WTC11 (cell line): Measurements from ENCODE around the gene SHISA9. TPM values are rescaled to one million over a fixed set of nuclear protein-coding genes. Genes with fewer than 3 reads are reported as not detected.

Experiments used
- ATAC-seq: fragments of 200-7000 bp; cut with Tn5 transposase; 2 replicates; pipeline ENCODE4 v1.10.0; 2021; ENCODE audit warnings: mild to moderate bottlenecking, moderate library complexity
- CTCF ChIA-PET: fragments of 300-600 bp; sonication (Branson Sonifier 250); formaldehyde crosslinking; loops from one replicate; lab custom pipeline; 2021; ENCODE audit warnings: antibody characterized with exemption; lab: Charles Lee
- POLR2A ChIA-PET: fragments of 350-600 bp; sonication (Branson Sonifier 250); formaldehyde crosslinking; loops from one replicate; lab custom pipeline; 2021; ENCODE audit warnings: antibody characterized with exemption; lab: Charles Lee
- DNase-seq: peaks from one replicate; pipeline ENCODE4 v3.0.0; 2021; ENCODE audit warnings: low spot score
- H3K27ac Mint-ChIP-seq: 2 replicates; pipeline ENCODE4 v1.8.0; 2021; ENCODE audit warnings: mixed read lengths
- H3K27me3 Mint-ChIP-seq: 2 replicates; pipeline ENCODE4 v1.8.0; 2021; ENCODE audit warnings: low read depth, mild to moderate bottlenecking, moderate library complexity, mixed read lengths
- H3K36me3 Mint-ChIP-seq: 2 replicates; pipeline ENCODE4 v1.8.0; 2021; ENCODE audit warnings: mixed read lengths
- H3K4me1 Mint-ChIP-seq: 2 replicates; pipeline ENCODE4 v1.8.0; 2022; ENCODE audit warnings: mixed read lengths
- H3K4me3 Mint-ChIP-seq: 2 replicates; pipeline ENCODE4 v1.8.0; 2021; ENCODE audit warnings: mild to moderate bottlenecking, moderate library complexity, mixed read lengths
- H3K9me3 Mint-ChIP-seq: 2 replicates; pipeline ENCODE4 v1.8.0; 2021; ENCODE audit warnings: mixed read lengths
- CBFB ChIP-seq: sonication (generic); formaldehyde crosslinking; IDR thresholded peaks from 2 replicates; pipeline ENCODE4 v1.8.1; 2022; ENCODE audit warnings: mild to moderate bottlenecking, low read depth, missing genetic modification reagents
- CREM ChIP-seq: sonication (generic); formaldehyde crosslinking; IDR thresholded peaks from 2 replicates; pipeline ENCODE4 v1.8.1; 2022; ENCODE audit warnings: mild to moderate bottlenecking, missing genetic modification reagents, moderate library complexity
- EMX1 ChIP-seq: fragments of 250-450 bp; sonication (Bioruptor Pico); IDR thresholded peaks from 2 replicates; pipeline ENCODE4 v1.8.0; 2021; ENCODE audit warnings: mild to moderate bottlenecking
- GABPB1 ChIP-seq: sonication (generic); formaldehyde crosslinking; IDR thresholded peaks from 2 replicates; pipeline ENCODE4 v1.8.1; 2023; ENCODE audit warnings: mild to moderate bottlenecking, missing genetic modification reagents
- GRHL2 ChIP-seq: fragments of 250-450 bp; sonication (Bioruptor Pico); IDR thresholded peaks from 2 replicates; pipeline ENCODE4 v1.8.0; 2022; ENCODE audit warnings: mild to moderate bottlenecking, moderate library complexity; ENCODE audit not compliant: insufficient replicate concordance, severe bottlenecking
- JAZF1 ChIP-seq: fragments of 250-450 bp; sonication (Bioruptor Pico); IDR thresholded peaks from 2 replicates; pipeline ENCODE4 v1.9.0; 2021; ENCODE audit warnings: moderate library complexity, mild to moderate bottlenecking, inconsistent platforms
- KAT7 ChIP-seq: sonication (generic); formaldehyde crosslinking; IDR thresholded peaks from 2 replicates; pipeline ENCODE4 v1.8.1; 2023; ENCODE audit warnings: missing genetic modification reagents, mild to moderate bottlenecking, borderline replicate concordance
- NFATC4 ChIP-seq: fragments of 250-450 bp; sonication (Bioruptor Pico); IDR thresholded peaks from 2 replicates; pipeline ENCODE4 v1.9.0; 2021; ENCODE audit warnings: mild to moderate bottlenecking
- NFE2L1 ChIP-seq: sonication (generic); formaldehyde crosslinking; IDR thresholded peaks from 2 replicates; pipeline ENCODE4 v1.8.1; 2023; ENCODE audit warnings: missing genetic modification reagents
- SMAD4 ChIP-seq: sonication (generic); formaldehyde crosslinking; IDR thresholded peaks from 2 replicates; pipeline ENCODE4 v1.8.0; 2022; ENCODE audit warnings: mild to moderate bottlenecking, missing genetic modification reagents
- SP1 ChIP-seq: sonication (generic); formaldehyde crosslinking; conservative IDR thresholded peaks from 2 replicates; pipeline ENCODE4 v1.8.1; 2022; ENCODE audit warnings: missing genetic modification reagents
- TEAD1 ChIP-seq: sonication (generic); formaldehyde crosslinking; IDR thresholded peaks from 2 replicates; pipeline ENCODE4 v1.8.0; 2022; ENCODE audit warnings: mild to moderate bottlenecking, missing genetic modification reagents
- ZNF219 ChIP-seq: sonication (generic); formaldehyde crosslinking; IDR thresholded peaks from 2 replicates; pipeline ENCODE4 v1.8.0; 2023; ENCODE audit warnings: missing genetic modification reagents, mild to moderate bottlenecking, borderline replicate concordance
- ZNF263 ChIP-seq: sonication (generic); formaldehyde crosslinking; IDR thresholded peaks from 2 replicates; pipeline ENCODE4 v1.8.1; 2022; ENCODE audit warnings: low read depth, mild to moderate bottlenecking, moderate library complexity, missing genetic modification reagents
- ZNF396 ChIP-seq: fragments of 250-450 bp; sonication (Bioruptor Pico); IDR thresholded peaks from 2 replicates; pipeline ENCODE4 v1.8.0; 2021; ENCODE audit warnings: mild to moderate bottlenecking, moderate library complexity, borderline replicate concordance
- total RNA-seq: library from RNA; stranded (reverse); gene quantifications from 3 replicates; pipeline ENCODE4 v1.2.3, GENCODE V29; 2021
- TF ChIP-seq, protein P1 (sequence below): sonication (generic); formaldehyde crosslinking; IDR thresholded peaks from 2 replicates; pipeline ENCODE4 v1.8.1; 2023; ENCODE audit warnings: mild to moderate bottlenecking, missing genetic modification reagents
- TF ChIP-seq, protein P2 (sequence below): fragments of 200-600 bp; IDR thresholded peaks from 2 replicates; pipeline ENCODE4 v1.8.0; 2022; ENCODE audit warnings: antibody characterized with exemption
- TF ChIP-seq, protein P3 (sequence below): sonication (generic); formaldehyde crosslinking; IDR thresholded peaks from 2 replicates; pipeline ENCODE4 v1.8.1; 2023; ENCODE audit warnings: mild to moderate bottlenecking, missing genetic modification reagents, moderate library complexity
- TF ChIP-seq, protein P4 (sequence below): sonication (generic); formaldehyde crosslinking; conservative IDR thresholded peaks from 2 replicates; pipeline ENCODE4 v1.8.1; 2022; ENCODE audit warnings: mild to moderate bottlenecking, missing genetic modification reagents
- TF ChIP-seq, protein P5 (sequence below): sonication (generic); formaldehyde crosslinking; IDR thresholded peaks from 2 replicates; pipeline ENCODE4 v1.8.1; 2022; ENCODE audit warnings: mild to moderate bottlenecking, missing genetic modification reagents, moderate library complexity, borderline replicate concordance
- TF ChIP-seq, protein P6 (sequence below): fragments of 250-450 bp; sonication (Bioruptor Pico); IDR thresholded peaks from 2 replicates; pipeline ENCODE4 v1.8.0; 2021; ENCODE audit warnings: mild to moderate bottlenecking
- TF ChIP-seq, protein P7 (sequence below): sonication (generic); formaldehyde crosslinking; IDR thresholded peaks from 2 replicates; pipeline ENCODE4 v1.8.0; 2022; ENCODE audit warnings: mild to moderate bottlenecking, missing genetic modification reagents

The SHISA9 gene
- total RNA-seq, 1 experiment from 2014 or later = 37.5 TPM

DNA sequence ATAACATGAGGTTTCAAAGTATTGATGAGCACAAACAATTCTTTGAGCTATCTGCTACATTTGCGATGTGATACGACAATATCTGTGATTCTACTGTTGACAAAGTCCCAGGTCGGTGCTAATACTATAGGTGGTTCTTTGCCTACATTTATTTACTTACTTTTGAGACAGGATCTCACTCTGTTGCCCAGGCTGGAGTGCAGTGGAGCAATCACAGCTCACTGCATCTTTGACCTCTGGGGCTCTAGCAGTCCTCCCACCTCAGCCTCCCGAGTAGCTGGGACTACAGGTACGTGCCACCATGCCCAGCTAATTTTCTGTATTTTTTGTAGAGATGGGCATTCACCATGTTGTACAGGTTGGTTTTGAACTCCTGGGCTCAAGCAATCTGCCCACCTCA lies 343.4 kb downstream of the SHISA9 start (continued):
- TF ChIP-seq, protein P1, sequence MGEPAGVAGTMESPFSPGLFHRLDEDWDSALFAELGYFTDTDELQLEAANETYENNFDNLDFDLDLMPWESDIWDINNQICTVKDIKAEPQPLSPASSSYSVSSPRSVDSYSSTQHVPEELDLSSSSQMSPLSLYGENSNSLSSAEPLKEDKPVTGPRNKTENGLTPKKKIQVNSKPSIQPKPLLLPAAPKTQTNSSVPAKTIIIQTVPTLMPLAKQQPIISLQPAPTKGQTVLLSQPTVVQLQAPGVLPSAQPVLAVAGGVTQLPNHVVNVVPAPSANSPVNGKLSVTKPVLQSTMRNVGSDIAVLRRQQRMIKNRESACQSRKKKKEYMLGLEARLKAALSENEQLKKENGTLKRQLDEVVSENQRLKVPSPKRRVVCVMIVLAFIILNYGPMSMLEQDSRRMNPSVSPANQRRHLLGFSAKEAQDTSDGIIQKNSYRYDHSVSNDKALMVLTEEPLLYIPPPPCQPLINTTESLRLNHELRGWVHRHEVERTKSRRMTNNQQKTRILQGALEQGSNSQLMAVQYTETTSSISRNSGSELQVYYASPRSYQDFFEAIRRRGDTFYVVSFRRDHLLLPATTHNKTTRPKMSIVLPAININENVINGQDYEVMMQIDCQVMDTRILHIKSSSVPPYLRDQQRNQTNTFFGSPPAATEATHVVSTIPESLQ = no peak
- TF ChIP-seq NFE2L1 (no peak), GRHL2 (CRISPR knock-in tag) (no peak), SP1 (no peak), JAZF1 (CRISPR knock-in tag) (no peak), ZNF263 (CRISPR knock-in tag) (no peak), TEAD1 (no peak)
- TF ChIP-seq, protein P2, sequence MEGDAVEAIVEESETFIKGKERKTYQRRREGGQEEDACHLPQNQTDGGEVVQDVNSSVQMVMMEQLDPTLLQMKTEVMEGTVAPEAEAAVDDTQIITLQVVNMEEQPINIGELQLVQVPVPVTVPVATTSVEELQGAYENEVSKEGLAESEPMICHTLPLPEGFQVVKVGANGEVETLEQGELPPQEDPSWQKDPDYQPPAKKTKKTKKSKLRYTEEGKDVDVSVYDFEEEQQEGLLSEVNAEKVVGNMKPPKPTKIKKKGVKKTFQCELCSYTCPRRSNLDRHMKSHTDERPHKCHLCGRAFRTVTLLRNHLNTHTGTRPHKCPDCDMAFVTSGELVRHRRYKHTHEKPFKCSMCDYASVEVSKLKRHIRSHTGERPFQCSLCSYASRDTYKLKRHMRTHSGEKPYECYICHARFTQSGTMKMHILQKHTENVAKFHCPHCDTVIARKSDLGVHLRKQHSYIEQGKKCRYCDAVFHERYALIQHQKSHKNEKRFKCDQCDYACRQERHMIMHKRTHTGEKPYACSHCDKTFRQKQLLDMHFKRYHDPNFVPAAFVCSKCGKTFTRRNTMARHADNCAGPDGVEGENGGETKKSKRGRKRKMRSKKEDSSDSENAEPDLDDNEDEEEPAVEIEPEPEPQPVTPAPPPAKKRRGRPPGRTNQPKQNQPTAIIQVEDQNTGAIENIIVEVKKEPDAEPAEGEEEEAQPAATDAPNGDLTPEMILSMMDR = no peak
- TF ChIP-seq, protein P3, sequence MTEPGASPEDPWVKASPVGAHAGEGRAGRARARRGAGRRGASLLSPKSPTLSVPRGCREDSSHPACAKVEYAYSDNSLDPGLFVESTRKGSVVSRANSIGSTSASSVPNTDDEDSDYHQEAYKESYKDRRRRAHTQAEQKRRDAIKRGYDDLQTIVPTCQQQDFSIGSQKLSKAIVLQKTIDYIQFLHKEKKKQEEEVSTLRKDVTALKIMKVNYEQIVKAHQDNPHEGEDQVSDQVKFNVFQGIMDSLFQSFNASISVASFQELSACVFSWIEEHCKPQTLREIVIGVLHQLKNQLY = no peak
- TF ChIP-seq, protein P4, sequence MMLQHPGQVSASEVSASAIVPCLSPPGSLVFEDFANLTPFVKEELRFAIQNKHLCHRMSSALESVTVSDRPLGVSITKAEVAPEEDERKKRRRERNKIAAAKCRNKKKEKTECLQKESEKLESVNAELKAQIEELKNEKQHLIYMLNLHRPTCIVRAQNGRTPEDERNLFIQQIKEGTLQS = no peak

DNA sequence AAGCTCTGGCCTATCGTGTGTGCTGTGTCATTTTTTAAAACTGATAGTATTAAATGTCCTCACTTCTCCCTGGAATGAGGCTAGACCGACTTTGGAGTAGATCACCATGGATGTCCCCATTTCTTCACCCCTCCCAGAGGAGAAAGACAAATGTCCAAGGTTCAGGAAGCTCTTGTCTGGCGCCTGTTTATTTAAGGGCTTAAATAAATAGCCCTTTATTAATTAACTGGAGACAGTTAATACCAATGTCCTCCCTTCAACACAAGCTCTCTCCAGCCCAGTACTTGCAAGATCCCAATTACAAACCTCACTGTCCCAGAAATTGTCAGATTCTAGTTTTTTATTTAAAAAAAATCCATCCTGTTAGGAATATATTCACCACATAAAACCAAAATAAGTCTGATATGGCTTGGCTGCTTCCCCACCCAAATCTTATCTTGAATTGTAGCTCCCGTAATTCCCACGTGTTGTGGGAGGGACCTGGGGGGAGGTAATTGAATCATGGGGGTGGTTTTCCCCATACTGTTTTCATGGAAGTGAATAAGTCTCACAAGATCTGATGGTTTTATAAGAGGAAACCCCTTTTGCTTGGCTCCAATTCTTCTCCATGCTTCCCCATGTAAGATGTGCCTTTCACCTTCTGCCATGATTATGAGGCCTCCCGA lies 344.4 kb downstream of the SHISA9 start:
- no peak overlapping the region for H3K27ac Mint-ChIP-seq
- H3K4me3 Mint-ChIP-seq = no peak overlapping the region
- H3K27me3 Mint-ChIP-seq = no peaks in the 10 kb centered on the region
- no peaks in the 10 kb centered on the region; the same call in 1 of the 2 replicates for H3K36me3 Mint-ChIP-seq
- ATAC-seq (no peak), DNase-seq (no peak)
- H3K9me3 Mint-ChIP-seq = 0 out of 2 replicates have a peak, but pooled peaks cover 3% of the 10 kb centered on the region
- 0 out of 2 replicates have a peak, but pooled peaks have one; percentile 43 for TF ChIP-seq GABPB1 (CRISPR knock-in tag)
- no peak for TF ChIP-seq CREM (CRISPR knock-in tag)
- TF ChIP-seq, protein P4 = no peak
- no peak for TF ChIP-seq ZNF396
- TF ChIP-seq, protein P5, sequence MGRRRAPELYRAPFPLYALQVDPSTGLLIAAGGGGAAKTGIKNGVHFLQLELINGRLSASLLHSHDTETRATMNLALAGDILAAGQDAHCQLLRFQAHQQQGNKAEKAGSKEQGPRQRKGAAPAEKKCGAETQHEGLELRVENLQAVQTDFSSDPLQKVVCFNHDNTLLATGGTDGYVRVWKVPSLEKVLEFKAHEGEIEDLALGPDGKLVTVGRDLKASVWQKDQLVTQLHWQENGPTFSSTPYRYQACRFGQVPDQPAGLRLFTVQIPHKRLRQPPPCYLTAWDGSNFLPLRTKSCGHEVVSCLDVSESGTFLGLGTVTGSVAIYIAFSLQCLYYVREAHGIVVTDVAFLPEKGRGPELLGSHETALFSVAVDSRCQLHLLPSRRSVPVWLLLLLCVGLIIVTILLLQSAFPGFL = no peak
- CTCF ChIA-PET = no interaction called here
- POLR2A ChIA-PET = no interaction called here
- peaks cover 5% of the 10 kb centered on the region; the same call in 1 of the 2 replicates for H3K4me1 Mint-ChIP-seq

DNA sequence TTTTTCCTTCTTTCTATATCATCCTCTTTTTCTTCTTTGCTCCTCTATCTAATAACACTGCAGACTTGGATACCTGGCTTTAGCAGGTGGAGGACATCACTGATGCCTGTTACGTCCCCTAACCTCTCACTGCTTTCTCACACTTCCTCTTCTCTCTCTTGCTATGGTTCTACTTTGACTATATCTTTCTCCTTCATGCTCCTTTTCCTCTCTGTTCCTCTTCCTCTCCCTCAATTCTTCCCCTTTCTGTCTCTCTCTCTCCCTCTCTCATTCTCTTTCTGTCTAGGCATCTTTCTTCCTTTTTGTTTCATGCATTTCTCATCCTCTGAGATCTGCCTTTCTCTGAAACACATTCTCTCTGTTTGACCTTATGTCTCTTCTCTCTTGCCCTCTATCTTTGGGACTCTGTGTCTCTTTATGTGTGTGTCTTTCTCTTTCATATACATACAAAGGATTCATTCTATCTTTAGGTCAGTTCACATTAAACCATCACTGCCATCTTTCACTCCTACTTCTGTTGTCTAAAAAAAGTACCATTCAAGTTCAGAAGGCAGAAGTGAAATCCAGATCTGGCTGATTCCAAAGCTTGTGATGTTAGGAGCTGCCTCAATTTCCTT lies 353.7 kb downstream of the SHISA9 start:
- ATAC-seq (no peak), DNase-seq (no peak)
- Mint-ChIP-seq H3K9me3 (peaks cover 30% of the 10 kb centered on the region), H3K27ac (no peak overlapping the region), H3K27me3 (no peaks in the 10 kb centered on the region), H3K4me3 (no peak overlapping the region), H3K4me1 (no peaks in the 10 kb centered on the region), H3K36me3 (peaks cover 23% of the 10 kb centered on the region)
- POLR2A ChIA-PET = no interaction called here
- CTCF ChIA-PET = no interaction called here
- TF ChIP-seq, protein P2 = no peak
- no peak for TF ChIP-seq CBFB (CRISPR knock-in tag)
- TF ChIP-seq, protein P6, sequence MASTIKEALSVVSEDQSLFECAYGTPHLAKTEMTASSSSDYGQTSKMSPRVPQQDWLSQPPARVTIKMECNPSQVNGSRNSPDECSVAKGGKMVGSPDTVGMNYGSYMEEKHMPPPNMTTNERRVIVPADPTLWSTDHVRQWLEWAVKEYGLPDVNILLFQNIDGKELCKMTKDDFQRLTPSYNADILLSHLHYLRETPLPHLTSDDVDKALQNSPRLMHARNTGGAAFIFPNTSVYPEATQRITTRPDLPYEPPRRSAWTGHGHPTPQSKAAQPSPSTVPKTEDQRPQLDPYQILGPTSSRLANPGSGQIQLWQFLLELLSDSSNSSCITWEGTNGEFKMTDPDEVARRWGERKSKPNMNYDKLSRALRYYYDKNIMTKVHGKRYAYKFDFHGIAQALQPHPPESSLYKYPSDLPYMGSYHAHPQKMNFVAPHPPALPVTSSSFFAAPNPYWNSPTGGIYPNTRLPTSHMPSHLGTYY (CRISPR knock-in tag) = no peak
- no peak for TF ChIP-seq ZNF219 (CRISPR knock-in tag)
- no peak for TF ChIP-seq SMAD4 (CRISPR knock-in tag)
- no peak for TF ChIP-seq KAT7
- no peak for TF ChIP-seq GABPB1 (CRISPR knock-in tag)
- TF ChIP-seq, protein P7, sequence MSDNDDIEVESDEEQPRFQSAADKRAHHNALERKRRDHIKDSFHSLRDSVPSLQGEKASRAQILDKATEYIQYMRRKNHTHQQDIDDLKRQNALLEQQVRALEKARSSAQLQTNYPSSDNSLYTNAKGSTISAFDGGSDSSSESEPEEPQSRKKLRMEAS (CRISPR knock-in tag) = no peak
- TF ChIP-seq ZNF263 (CRISPR knock-in tag) = no peak
- TF ChIP-seq EMX1 (CRISPR knock-in tag) = no peak
- TF ChIP-seq TEAD1 = no peak
- TF ChIP-seq NFATC4 (CRISPR knock-in tag) = no peak
